ENCODE measurements around the gene BTNL2.

DNA sequence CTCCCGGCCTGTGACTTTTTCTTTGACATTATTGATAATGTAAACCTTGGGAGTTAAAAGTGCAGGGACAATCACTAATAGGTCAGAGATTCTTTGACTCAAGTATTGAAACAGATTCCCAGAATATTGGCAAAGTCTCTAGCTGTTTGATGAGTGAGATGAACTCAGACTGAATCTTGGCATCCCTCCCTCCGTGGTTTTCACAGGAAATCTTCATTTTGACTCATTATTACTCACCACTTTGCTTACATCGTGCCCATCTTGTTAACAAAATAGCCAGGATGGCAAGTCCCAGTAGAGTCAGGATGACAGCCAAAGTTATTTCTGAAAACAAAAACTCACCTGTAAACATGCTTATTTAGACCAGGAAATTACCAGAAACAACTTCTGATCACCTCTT lies 37.3 kb downstream of the BTNL2 start:
- TF ChIP-seq, protein P1, sequence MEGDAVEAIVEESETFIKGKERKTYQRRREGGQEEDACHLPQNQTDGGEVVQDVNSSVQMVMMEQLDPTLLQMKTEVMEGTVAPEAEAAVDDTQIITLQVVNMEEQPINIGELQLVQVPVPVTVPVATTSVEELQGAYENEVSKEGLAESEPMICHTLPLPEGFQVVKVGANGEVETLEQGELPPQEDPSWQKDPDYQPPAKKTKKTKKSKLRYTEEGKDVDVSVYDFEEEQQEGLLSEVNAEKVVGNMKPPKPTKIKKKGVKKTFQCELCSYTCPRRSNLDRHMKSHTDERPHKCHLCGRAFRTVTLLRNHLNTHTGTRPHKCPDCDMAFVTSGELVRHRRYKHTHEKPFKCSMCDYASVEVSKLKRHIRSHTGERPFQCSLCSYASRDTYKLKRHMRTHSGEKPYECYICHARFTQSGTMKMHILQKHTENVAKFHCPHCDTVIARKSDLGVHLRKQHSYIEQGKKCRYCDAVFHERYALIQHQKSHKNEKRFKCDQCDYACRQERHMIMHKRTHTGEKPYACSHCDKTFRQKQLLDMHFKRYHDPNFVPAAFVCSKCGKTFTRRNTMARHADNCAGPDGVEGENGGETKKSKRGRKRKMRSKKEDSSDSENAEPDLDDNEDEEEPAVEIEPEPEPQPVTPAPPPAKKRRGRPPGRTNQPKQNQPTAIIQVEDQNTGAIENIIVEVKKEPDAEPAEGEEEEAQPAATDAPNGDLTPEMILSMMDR (optimal IDR thresholded peaks at IDR 0.05 in 1 of 3, IDR thresholded peaks at IDR 0.05 in 1 of 3, conservative IDR thresholded peaks at IDR 0.05 in 1 of 3; ENCODE audit: extremely low read depth in 1 of 3, insufficient read depth in 2 of 3, low read length in 3 of 3): no peak
- no peak for TF ChIP-seq EZH2 (IDR thresholded peaks at IDR 0.05; ENCODE audit: low read length)

Measured in keratinocyte (primary cell).